Right lobe of liver (tissue), 4 donors: ENCODE measurements around the gene BMPER.

ENCODE experiments used
- CTCF ChIP-seq, 4 donors: fragments of 200-600 bp in 3 of 4; fragments of 450-650 bp in 1 of 4; IDR thresholded peaks; one replicate each; pipeline versions ENCODE4 v1.5.1 to v1.8.0; 2016 to 2022; ENCODE audit warnings: antibody characterized with exemption in 4 of 4, mild to moderate bottlenecking in 2 of 4
- POLR2A ChIP-seq: fragments of 450-650 bp; IDR thresholded peaks from one replicate; pipeline ENCODE4 v1.6.1; 2017; ENCODE audit warnings: antibody characterized with exemption, mild to moderate bottlenecking
- donor health status: DM: no; HTN: no; CAD: no.
- donor health status: DM: no; HTN: no; CAD: no.
- donor health status: DM: no; HTN: yes; CAD: no.

- TF ChIP-seq CTCF (IDR thresholded peaks at IDR 0.05), result no peak
- TF ChIP-seq POLR2A, result no peak
Observed at GRCh38 chr7:33961948-33962347, 56.6 kb downstream of the BMPER start.
